ENCODE results near the gene SULT1A2.
A peak's percentile ranks its signal among the peaks of the same experiment; 100 is the strongest.
"Not testable (repeated sequence)": the region's sequence is repeated elsewhere in the genome, so short reads cannot be mapped to it uniquely, and the experiment has no call there.

SULT1A2 gene

GRCh38 chr16:28596840-28597691 lies at the start of gene SULT1A2:
Gene SULT1A2, minus strand, starts transcription at chr16:28597050. Its CDS starts 1,120 bp downstream, at chr16:28595930.
- DNase-seq (ENCODE audit: low spot score): no peak

GRCh38 chr16:28639959-28640358 lies 43.1 kb upstream of the SULT1A2 start:
- not testable (repeated sequence) for DNase-seq (ENCODE audit: low spot score)

GRCh38 chr16:28638359-28638758 lies 41.5 kb upstream of the SULT1A2 start:
- not testable (repeated sequence) for DNase-seq (ENCODE audit: low spot score)

- not testable (repeated sequence) for DNase-seq (ENCODE audit: low spot score)
Observed at GRCh38 chr16:28637765-28638164, 40.9 kb upstream of the SULT1A2 start, which contains the start of gene NPIPB8. Gene NPIPB8, plus strand, starts transcription at chr16:28638065. Its CDS starts 296 bp downstream, at chr16:28638361.

- not testable (repeated sequence) for DNase-seq (ENCODE audit: low spot score)
Observed at GRCh38 chr16:28636093-28636823, 39.4 kb upstream of the SULT1A2 start.

GRCh38 chr16:28630905-28631304 lies 34.1 kb upstream of the SULT1A2 start:
- DNase-seq (ENCODE audit: low spot score): not testable (repeated sequence)

GRCh38 chr16:28623172-28623711 lies 26.4 kb upstream of the SULT1A2 start:
- DNase-seq (ENCODE audit: low spot score): peak; percentile 36

- DNase-seq (ENCODE audit: low spot score): not testable (repeated sequence)
Observed at GRCh38 chr16:28622532-28623171, 25.8 kb upstream of the SULT1A2 start.

GRCh38 chr16:28621481-28622155 lies 24.8 kb upstream of the SULT1A2 start:
- no peak for DNase-seq (ENCODE audit: low spot score)

- not testable (repeated sequence) for DNase-seq (ENCODE audit: low spot score)
Observed at GRCh38 chr16:28620316-28620715, 23.5 kb upstream of the SULT1A2 start.

- no peak for DNase-seq (ENCODE audit: low spot score)
Observed at GRCh38 chr16:28617874-28618273, 21.0 kb upstream of the SULT1A2 start.

- DNase-seq (ENCODE audit: low spot score): no peak
Observed at GRCh38 chr16:28616636-28617035, 19.8 kb upstream of the SULT1A2 start.

GRCh38 chr16:28616224-28616577 lies 19.4 kb upstream of the SULT1A2 start:
- DNase-seq (ENCODE audit: low spot score): not testable (repeated sequence)

GRCh38 chr16:28615486-28616223 lies 18.8 kb upstream of the SULT1A2 start:
- not testable (repeated sequence) for DNase-seq (ENCODE audit: low spot score)

GRCh38 chr16:28614561-28614960 lies 17.7 kb upstream of the SULT1A2 start:
- not testable (repeated sequence) for DNase-seq (ENCODE audit: low spot score)

GRCh38 chr16:28613912-28614311 lies 17.1 kb upstream of the SULT1A2 start:
- not testable (repeated sequence) for DNase-seq (ENCODE audit: low spot score)

- DNase-seq (ENCODE audit: low spot score): not testable (repeated sequence)
Observed at GRCh38 chr16:28612359-28613280, 15.8 kb upstream of the SULT1A2 start.

- DNase-seq (ENCODE audit: low spot score): no peak
Observed at GRCh38 chr16:28610595-28611191, 13.8 kb upstream of the SULT1A2 start.

Data from AG20443 (cell line).